ENCODE results near the gene D2HGDH.
"Not testable (repeated sequence)": the region's sequence is repeated elsewhere in the genome, so short reads cannot be mapped to it uniquely, and the experiment has no call there.

D2HGDH gene

DNA sequence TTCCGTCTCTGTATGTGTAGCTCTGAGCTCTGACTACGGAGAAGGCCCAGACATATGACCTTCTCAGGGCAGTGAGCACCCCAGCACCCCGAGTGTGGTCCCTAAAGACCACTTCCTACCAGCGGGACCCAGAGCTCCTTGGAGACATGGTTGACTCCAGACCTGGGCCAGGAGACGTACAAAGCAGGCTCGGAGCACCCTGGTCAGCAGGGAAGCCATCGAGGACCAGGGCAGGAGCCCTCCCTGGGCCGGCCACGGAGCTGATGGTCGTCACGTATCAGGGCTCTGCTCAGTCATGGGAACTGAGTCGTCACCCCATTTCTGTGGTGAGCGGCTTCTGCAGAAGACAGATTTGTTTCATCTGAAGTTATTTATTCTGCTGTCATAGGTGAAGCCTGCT, 61.8 kb downstream of the D2HGDH start:
- peak; percentile 46 for DNase-seq

DNA sequence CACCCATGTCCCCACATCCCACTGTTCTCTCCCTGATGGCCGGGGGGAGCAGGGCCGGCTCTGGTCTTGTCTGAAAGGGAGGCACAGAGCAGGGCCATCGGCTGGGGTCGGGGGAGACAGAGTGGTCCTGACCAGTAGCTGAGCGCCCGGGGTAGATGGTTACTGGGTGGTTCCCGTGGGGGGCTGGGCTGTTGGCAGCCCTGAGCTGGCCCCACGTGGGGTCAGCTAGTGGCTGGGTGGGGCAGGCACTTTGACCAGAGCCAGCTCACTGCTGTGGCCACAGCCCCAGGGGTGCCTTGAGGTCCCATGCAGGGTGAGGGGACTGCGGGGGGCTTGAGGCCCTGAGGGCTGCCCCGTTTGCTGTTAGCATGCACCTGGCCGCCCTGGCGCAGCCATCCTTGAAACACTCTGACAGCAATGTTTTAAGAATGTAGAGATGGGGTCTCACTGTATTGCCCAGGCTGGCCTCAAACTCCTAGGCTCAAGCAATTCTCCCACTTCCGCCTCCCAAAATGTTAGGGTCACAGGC, 62.2 kb downstream of the D2HGDH start:
- DNase-seq: peak; percentile 61

- peak; percentile 43 for DNase-seq
Measured at GRCh38 chr2:241797441-241798080, 63.1 kb downstream of the D2HGDH start.

DNA sequence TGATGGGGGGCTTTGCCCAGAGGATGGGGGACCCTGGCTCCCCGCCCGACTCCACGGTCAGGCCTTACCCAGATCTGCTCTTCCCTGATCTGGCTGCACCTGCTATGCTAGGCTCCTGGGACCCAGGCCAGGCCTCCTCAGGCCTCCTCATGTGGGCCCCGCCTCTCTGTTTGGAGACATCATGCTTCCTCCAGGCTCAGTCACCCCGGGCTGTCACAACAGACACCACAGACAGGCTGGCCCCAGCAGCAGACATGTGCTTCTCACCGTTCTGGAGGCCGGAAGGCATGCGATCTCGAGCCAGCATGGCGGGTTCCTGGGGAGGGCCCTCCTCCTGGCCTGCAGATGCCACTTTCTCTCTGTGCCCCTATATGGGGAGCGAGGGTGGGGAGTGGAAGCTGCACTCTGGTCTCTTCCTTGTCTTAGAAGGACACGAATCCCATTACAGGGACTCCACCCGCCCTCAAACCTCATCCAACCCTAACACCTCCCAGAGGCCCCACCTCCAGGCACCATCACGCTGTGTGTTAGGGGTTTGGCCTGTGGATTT, 63.7 kb downstream of the D2HGDH start:
- DNase-seq: no peak

DNA sequence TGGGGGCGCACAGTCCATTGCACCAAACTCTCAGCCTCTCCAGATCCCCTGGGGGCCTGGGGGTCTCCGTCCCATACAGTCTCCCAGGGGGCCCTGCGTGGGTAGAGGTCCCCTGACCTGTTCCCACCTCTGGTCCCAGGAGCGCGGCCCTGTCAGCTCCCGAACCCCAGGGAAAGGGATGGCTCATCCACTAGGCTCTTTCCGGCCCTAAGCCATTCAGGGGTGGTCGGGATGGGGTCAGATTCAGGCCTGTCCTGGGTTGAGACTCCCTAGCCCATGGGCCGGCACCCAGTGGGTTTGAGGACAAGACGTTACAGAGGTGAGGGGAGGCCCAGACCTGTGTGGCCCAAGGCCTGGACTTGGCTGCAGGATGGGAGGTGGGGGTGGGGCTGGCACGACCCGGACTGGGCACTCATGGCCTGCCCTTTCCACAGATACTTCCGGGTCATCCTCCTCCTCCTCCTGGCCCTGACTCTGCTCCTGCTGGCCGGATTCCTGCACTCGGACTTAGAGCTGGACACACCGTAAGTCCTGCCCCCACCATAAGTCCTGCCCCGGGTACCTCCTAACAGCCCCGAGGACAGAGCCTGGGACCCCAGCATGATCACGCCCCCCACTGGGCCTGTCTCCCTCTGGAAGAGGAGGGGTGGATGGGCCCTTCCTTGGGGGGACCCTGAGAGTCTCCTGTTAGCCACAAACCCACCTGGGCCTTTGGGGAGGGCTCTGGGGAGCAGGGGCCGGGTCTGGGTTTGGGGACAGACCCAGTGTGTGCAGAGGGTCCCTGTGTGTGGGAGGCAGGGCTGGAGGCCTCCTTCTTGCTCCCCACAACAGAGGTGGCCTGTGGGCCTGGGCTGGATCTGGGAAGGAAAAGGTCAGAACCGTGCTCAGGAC, 64.4 kb downstream of the D2HGDH start:
- DNase-seq: peak; percentile 53

DNA sequence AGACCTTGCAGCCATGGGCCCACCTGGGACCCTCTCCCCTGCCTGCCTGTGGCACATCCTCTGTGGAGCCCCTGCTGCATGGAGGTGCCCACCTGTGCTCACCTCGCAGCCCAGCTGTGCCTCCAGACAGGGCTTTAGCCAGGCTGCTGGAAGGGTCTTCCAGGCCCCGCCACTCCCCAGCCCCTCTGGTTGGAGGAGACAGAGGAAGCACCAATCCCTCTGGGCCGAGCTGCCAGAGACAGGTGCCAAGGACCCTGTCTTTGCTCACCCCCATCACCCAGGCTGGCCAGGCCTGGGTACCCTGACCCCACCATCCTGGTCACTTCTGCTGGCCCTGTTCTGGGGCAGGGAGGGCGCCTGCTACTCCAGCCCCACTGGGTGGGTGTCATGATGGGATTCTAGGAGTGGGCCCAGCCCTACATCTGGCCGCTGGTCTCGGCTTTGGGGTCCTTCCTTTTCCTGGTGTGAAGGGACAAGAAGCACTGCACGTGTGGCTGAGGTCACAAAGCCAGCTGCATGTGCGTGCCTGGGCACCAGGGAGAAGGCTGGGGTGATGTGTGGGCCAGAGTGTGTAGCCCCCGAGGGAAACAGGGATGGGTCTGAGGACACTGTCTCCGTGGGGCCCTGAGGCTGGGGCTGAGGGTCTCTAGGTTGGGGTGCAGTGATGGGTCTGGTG, 65.2 kb downstream of the D2HGDH start:
- peak; percentile 62 for DNase-seq

- DNase-seq: peak; percentile 45
Measured at GRCh38 chr2:241800198-241800903, 65.9 kb downstream of the D2HGDH start.

GRCh38 chr2:241801611-241802420, 67.4 kb downstream of the D2HGDH start:
- DNase-seq: peak; percentile 58

GRCh38 chr2:241802421-241803318, 68.2 kb downstream of the D2HGDH start:
- DNase-seq: peak; percentile 58

DNA sequence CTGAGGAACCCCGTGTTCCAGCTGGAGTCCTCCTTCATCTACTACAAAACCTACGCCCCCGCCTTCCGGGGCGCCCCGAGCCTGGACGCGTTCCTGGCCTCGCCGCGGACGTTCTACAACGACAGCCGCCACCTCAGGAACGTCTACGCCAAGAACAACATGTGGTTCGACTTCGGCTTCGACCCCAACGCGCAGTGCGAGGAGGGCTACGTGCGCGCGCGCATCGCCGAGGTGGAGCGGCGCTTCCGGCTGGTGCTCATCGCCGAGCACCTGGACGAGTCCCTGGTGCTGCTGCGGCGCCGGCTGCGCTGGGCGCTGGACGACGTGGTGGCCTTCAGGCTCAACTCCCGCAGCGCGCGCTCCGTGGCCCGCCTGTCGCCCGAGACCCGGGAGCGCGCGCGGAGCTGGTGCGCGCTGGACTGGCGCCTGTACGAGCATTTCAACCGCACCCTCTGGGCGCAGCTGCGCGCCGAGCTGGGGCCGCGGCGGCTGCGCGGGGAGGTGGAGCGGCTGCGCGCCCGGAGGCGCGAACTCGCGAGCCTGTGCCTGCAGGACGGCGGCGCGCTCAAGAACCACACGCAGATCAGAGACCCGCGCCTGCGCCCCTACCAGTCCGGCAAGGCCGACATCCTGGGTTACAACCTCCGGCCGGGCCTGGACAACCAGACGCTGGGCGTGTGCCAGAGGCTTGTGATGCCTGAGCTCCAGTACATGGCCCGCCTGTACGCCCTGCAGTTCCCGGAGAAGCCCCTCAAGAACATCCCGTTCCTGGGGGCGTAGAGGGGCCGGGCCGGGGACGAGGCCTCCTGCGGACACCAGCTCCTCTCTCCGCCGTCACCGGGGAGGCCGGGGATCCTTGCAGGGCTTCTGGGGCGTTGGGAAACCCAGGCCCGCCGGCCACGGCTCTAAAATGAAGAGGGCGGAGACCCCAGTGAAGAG, 69.2 kb downstream of the D2HGDH start:
- peak; percentile 76 for DNase-seq

- peak; percentile 64 for DNase-seq
Measured at GRCh38 chr2:241804326-241805229, 70.1 kb downstream of the D2HGDH start.

- not testable (repeated sequence) for DNase-seq
Measured at GRCh38 chr2:241806217-241806616, 71.8 kb downstream of the D2HGDH start.

GRCh38 chr2:241808051-241808720, 73.8 kb downstream of the D2HGDH start:
- DNase-seq: no peak

GRCh38 chr2:241808721-241809382, 74.4 kb downstream of the D2HGDH start, which contains the start of gene NEU4:
Gene NEU4, plus strand, starts transcription at chr2:241809193. Its CDS starts 5,292 bp downstream, at chr2:241814485.
- no peak for DNase-seq

DNA sequence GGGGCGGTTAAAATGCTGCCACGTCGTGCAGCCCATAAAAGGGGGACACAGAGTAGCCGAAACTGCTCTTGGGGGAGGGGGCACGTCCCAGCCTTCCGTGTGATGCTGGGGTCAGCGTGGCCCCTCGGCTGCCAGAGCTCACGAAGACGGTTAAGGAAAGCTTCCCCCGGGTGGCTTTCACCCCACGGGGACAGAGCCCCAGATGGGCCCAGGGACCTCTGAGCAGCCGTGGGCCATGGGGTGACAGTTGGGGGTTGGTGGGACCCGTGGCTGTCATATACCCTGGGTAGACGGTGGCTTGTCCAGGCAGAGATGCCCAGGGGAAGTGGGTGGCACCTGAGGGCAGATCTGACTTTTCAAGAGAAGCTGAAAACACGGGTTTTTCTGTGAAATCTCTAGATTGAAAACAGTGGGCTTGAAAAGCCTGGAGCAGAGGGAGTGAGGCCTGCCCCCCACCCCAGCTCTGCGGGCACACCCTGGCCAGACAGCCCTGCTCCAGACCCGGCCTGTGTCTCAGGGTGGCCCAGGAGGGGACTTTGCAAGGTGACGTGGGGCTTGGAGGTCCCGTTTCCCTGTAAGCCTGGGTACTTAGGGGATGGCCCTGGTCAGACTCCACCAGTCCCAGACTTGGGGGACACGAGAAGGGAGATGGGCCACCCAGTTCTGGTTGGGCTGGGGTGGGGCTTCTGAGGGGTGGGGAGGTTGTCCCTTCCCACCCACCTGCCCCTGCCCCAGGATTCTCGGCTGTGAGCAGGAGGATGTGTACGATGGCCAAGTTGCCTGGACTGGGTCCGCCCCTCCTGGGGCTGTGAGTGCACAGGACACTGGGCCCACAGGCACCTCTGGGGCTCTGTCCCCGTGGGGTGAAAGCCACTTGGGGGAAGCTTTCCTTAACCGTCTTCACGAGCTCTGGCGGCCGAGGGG, 75.2 kb downstream of the D2HGDH start:
- DNase-seq: no peak

All from activated effector memory CD4-positive, alpha-beta T cell treated with anti-CD3 and anti-CD28 coated beads, Interleukin-2, amount 50 U/mL, for 16 hours (primary cell).